ENCODE results near the gene NAA15. TPM values are rescaled to one million over a fixed set of nuclear protein-coding genes. Genes with fewer than 3 reads are reported as not detected.

NAA15 gene
- total RNA-seq, 1 donor, result 46.5 TPM

DNA sequence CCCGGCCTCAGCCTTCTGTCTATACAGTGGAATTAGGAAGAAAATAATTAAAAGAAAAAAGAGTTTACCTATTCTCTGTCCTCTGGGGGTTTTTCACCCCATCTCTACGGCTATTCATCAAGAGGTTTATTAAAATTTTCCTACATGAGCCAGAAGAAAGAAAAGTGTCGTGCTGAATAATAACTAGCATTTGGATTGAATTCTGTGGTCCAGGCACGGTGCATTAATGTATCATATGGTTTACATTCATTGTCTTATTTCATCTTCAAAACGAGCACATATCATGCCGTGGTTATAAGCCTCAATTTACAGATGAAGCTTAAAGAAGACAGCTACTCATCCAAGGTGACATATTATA, 5.4 kb upstream of the NAA15 start:
- H3K4me3 ChIP-seq (ENCODE audit: low read depth, low read length), result no peak overlapping the region
- TF ChIP-seq, protein P1, sequence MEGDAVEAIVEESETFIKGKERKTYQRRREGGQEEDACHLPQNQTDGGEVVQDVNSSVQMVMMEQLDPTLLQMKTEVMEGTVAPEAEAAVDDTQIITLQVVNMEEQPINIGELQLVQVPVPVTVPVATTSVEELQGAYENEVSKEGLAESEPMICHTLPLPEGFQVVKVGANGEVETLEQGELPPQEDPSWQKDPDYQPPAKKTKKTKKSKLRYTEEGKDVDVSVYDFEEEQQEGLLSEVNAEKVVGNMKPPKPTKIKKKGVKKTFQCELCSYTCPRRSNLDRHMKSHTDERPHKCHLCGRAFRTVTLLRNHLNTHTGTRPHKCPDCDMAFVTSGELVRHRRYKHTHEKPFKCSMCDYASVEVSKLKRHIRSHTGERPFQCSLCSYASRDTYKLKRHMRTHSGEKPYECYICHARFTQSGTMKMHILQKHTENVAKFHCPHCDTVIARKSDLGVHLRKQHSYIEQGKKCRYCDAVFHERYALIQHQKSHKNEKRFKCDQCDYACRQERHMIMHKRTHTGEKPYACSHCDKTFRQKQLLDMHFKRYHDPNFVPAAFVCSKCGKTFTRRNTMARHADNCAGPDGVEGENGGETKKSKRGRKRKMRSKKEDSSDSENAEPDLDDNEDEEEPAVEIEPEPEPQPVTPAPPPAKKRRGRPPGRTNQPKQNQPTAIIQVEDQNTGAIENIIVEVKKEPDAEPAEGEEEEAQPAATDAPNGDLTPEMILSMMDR (IDR thresholded peaks at IDR 0.05; ENCODE audit: insufficient read depth, low read length), result no peak

DNA sequence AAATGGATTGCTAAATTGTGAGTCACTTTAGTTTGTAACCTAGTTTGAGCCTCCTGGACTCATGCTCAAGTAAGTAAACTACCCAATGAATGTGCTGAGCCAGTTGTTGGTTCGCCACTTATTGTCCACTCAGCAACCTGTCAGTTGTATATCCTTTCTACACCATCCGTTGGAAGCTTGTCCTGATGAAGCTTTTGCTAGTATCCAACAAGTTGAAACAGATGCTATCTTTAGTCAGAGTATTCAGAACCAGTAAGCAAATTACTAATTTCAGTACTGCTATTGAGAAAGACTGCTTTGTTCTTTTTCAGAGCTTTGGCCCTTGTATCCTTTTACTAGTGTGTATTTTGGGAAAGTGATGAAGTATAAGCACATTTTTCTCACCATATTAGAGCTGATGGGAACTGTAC, 4.3 kb upstream of the NAA15 start:
- H3K4me3 ChIP-seq (ENCODE audit: low read depth, low read length), result no peak overlapping the region
- no peak for DNase-seq (ENCODE audit: low read depth)
- TF ChIP-seq, protein P1 (IDR thresholded peaks at IDR 0.05; ENCODE audit: insufficient read depth, low read length), result no peak

More for the DNA sequence above, 5.4 kb upstream of the NAA15 start:
- DNase-seq (ENCODE audit: low read depth), result no peak

DNA sequence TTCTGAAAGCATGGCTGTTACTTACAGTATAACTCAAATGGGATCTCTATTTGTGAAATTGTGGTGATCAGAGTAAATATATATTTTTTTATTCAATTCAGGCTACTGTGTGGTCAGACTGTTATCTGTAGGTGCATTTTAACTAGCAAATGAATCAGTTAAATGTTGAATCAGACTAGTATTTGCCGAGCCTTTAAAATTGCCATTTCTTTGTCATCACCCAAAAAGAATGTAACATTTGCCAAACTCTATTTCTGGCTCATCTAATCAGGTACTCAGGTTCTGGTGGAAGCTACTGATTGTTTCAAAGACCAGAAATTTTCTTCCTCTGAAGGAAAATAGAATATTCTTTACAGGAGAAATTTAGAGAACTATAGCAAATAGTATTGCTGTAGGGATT, 1.8 kb upstream of the NAA15 start:
- TF ChIP-seq, protein P1 (IDR thresholded peaks at IDR 0.05; ENCODE audit: insufficient read depth, low read length), result no peak
- DNase-seq (ENCODE audit: low read depth), result no peak
- peak overlapping the region; percentile 93 for H3K4me3 ChIP-seq (ENCODE audit: low read depth, low read length)

DNA sequence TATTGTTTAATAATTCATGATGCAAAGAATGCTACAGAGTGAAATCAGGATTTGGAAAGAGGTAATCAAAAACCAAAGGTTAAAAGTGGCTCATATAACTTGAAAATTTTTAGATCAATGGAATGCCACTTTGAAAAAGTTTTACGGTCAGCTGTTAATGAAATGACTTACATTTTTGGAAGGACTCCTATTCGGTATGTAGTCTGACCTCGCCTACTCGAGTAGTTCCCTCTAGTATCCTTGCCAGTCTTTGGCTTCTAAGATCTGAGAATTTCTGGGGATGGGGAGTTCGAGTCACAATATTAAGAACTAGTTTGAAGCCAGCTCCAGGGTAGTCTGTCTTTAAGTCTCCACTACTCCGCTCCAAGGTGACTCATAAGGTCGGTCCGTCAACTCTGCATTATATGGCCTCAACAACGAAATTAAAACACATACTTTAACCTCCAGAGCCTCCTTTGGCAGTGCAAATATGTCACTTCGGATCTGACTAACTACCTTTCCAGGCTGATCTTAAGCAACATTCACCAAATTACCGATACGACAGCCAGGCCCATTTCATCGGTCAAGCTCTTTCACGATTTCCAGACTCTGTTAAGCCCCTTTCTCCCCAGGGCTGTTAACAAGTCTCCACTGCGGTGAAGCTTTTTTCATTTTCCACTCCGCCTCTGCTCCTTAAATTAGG, 733 bp upstream of the NAA15 start:
- peak overlapping the region; percentile 93 for H3K4me3 ChIP-seq (ENCODE audit: low read depth, low read length)
- TF ChIP-seq, protein P1 (IDR thresholded peaks at IDR 0.05; ENCODE audit: insufficient read depth, low read length), result no peak
- DNase-seq (ENCODE audit: low read depth), result peak; percentile 63

DNA sequence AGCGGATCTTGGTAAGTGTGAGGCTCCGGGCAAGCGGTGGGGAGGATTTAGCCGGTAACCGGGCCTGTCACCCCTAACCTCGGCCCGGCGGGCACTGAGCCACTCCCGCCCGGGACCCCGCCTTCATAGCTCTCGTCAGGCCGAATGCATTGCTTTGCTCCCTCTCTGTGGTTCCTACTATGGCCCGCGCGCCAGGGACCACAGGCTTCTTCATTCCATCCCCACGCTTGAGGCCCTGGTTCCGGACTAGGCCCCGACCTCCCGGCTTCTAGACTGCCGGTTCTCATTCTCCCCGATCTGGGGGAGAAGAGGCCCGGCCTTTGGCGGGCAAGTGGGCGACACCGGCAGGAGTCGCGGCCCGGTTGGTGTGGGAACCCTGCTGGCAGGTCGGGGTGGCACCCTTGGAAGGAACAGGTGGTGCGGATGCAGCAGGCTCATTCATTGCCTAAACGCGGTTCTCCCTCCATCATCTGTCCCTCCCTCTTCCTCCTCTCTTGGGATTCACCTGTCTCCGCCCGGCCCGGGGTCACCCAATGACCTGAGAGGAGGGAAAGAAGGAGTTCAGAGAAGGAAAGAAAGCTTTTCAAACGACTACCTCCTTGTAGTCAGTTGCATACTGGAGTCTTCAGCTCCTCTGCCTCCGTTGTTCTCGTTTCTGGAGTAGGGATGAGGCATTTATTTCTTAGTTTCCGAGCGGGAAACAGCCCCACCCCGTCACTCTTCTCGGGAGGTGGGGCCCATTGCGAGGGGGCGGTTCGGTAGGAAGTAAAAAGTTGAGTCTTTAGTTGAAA, 711 bp downstream of the NAA15 start, which contains the start of gene NDUFC1:
NDUFC1 (minus strand) TSS at position 657 of the 791 bp plus-strand sequence. CDS start 6,679 bp downstream, outside the sequence.
- H3K4me3 ChIP-seq (ENCODE audit: low read depth, low read length), result peak within 1 kb of the TSS; percentile 93
- DNase-seq (ENCODE audit: low read depth), result peak; percentile 45
- TF ChIP-seq, protein P1 (IDR thresholded peaks at IDR 0.05; ENCODE audit: insufficient read depth, low read length), result peak; percentile 34

DNA sequence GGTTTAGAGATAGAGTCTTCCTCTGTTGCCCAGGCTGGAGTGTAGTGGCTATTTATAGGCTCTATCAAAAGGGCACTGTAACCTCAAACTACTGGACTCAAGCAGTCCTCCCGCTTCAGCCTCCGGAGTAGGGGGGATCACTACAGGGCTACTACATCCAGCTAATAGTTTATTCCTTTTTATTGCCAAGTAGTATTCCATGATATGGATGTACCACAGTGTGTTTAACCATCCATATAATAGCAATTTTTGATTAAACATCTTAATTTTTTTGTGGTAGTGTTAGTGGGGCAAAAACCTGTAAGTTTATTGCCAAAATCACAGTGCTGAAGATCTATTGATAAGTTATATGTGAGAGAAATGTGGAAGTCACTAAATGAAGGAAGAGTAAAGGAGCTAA, 3.6 kb downstream of the NAA15 start:
- TF ChIP-seq, protein P1 (IDR thresholded peaks at IDR 0.05; ENCODE audit: insufficient read depth, low read length), result no peak
- no peak for DNase-seq (ENCODE audit: low read depth)

More for the DNA sequence above, 3.6 kb downstream of the NAA15 start:
- no peak overlapping the region for H3K4me3 ChIP-seq (ENCODE audit: low read depth, low read length)
